Measurements from ENCODE around the gene HMGCS1. TPM values are rescaled to one million over a fixed set of nuclear protein-coding genes. Genes with fewer than 3 reads are reported as not detected.

Gene HMGCS1
- total and polyA plus RNA-seq, 2 of the 4 experiments (the other 2 are of a cell fraction): 27.5 to 30.6 TPM

- CTCF ChIA-PET: no interaction called here
- H3K4me2 ChIP-seq (ENCODE audit: low read depth, low read length): no peak overlapping the region
These were observed 68.2 kb downstream of the HMGCS1 start for GRCh38 chr5:43244823-43245565.

More at GRCh38 chr5:43244823-43245565, 68.2 kb downstream of the HMGCS1 start:
- Histone ChIP-seq H3K27ac (ENCODE audit: insufficient read depth, low read length) (no peak overlapping the region), H3K4me3 (ENCODE audit: insufficient read depth, low read depth, low read length) (no peak overlapping the region), H3K23ac (ENCODE audit: low read depth, low read length) (no peak overlapping the region), H2BK120ac (ENCODE audit: low read depth, low read length) (no peak overlapping the region), H2AK5ac (ENCODE audit: low read depth, low read length) (no peak overlapping the region), H3K9ac (ENCODE audit: low read depth, low read length) (no peak overlapping the region), H3K79me1 (ENCODE audit: low read depth in 1 of 2, low read length in 2 of 2) (no peaks in the 10 kb centered on the region), H2AFZ (replicated peaks; ENCODE audit: low read length, poor library complexity) (no peak overlapping the region), H3K36me3 (ENCODE audit: control insufficient read depth, insufficient read depth, low read length) (no peaks in the 10 kb centered on the region), H3K9me1 (ENCODE audit: insufficient read depth, low read length) (no peaks in the 10 kb centered on the region), H4K5ac (ENCODE audit: low read depth, low read length) (no peak overlapping the region), H3K14ac (replicated peaks; ENCODE audit: low read depth, low read length) (no peak overlapping the region), H4K20me1 (ENCODE audit: insufficient read depth, low read length) (no peaks in the 10 kb centered on the region), H3K56ac (ENCODE audit: extremely low read depth, insufficient read depth, low read length) (no peak overlapping the region), H3K9me3 (ENCODE audit: control insufficient read depth, insufficient read depth, low read length) (no peaks in the 10 kb centered on the region), H4K8ac (ENCODE audit: low read depth in 2 of 2, low read length in 2 of 2) (no peak overlapping the region), H3K4ac (ENCODE audit: low read depth, low read length) (no peak overlapping the region), H3K18ac (ENCODE audit: low read depth, low read length) (no peak overlapping the region), H3K27me3 (ENCODE audit: control insufficient read depth, insufficient read depth, low read length) (peaks cover 5% of the 10 kb centered on the region; the same call in 1 of the 2 replicates), H3K4me1 (ENCODE audit: control insufficient read depth, insufficient read depth, low read length) (no peaks in the 10 kb centered on the region), H4K91ac (ENCODE audit: insufficient read depth, low read depth, low read length) (no peak overlapping the region), H2BK5ac (ENCODE audit: low read depth, low read length, poor library complexity, severe bottlenecking) (no peak overlapping the region), H2BK20ac (ENCODE audit: low read depth, low read length) (no peak overlapping the region), H2BK15ac (ENCODE audit: low read depth, low read length) (no peak overlapping the region), H2AK9ac (replicated peaks; ENCODE audit: low read depth, low read length, poor library complexity) (no peak overlapping the region)
- intact Hi-C loops (cut with micrococcal nuclease): no loop called here
- no peak for TF ChIP-seq USF2 (IDR thresholded peaks at IDR 0.05; ENCODE audit: low read depth, low read length)
- no peak for TF ChIP-seq FOS (IDR thresholded peaks at IDR 0.05; ENCODE audit: low read depth, low read length)
- no peak for TF ChIP-seq CTCF (conservative IDR thresholded peaks at IDR 0.05; ENCODE audit: low read depth, low read length)
- TF ChIP-seq MXI1 (IDR thresholded peaks at IDR 0.05; ENCODE audit: borderline replicate concordance, low read depth, low read length): no peak
- no peak for TF ChIP-seq CEBPB (IDR thresholded peaks at IDR 0.05; ENCODE audit: low read depth, low read length)
- no peak for TF ChIP-seq MAFK (IDR thresholded peaks at IDR 0.05; ENCODE audit: low read depth, low read length)
- TF ChIP-seq MAZ (IDR thresholded peaks at IDR 0.05; ENCODE audit: borderline replicate concordance, low read depth, low read length): no peak
- TF ChIP-seq SMC3 (IDR thresholded peaks at IDR 0.05; ENCODE audit: low read depth, low read length): no peak
- no peak for TF ChIP-seq RFX5 (IDR thresholded peaks at IDR 0.05; ENCODE audit: low read depth, low read length)
- no peak for DNase-seq
- no TSS peak for BruUV-seq (replicated peaks)
- in situ Hi-C loops (cut with MboI; ENCODE audit: low sequenced_read_pairs): no loop called here
- POLR2A ChIA-PET (ENCODE audit: unreplicated experiment): no interaction called here
- WGBS, 2 experiments (ENCODE audit: extremely low coverage in 2 of 2, insufficient read length in 1 of 2): 20% methylated on average over 1 of the region's 11 CpGs; no CpG with 5 or more reads in 1 of the 2 experiments
- dilution Hi-C loops (cut with HindIII; ENCODE audit: low sequenced_read_pairs, unreplicated experiment): no loop called here
- ATAC-seq (ENCODE audit: low read depth): no peak
